GM12891 (cell line): Measurements from ENCODE around the gene PGAM2.

ENCODE experiments used
- PAX5 ChIP-seq: IDR thresholded peaks from 2 replicates; pipeline ENCODE4 v1.6.1; 2011; ENCODE audit warnings: low read length, moderate library complexity, mild to moderate bottlenecking; ENCODE audit not compliant: insufficient read depth, severe bottlenecking
- POLR2A ChIP-seq: IDR thresholded peaks from 2 replicates; pipeline ENCODE4 v1.6.1; 2011; ENCODE audit warnings: low read depth, low read length, control low read depth
- POLR2AphosphoS5 ChIP-seq: IDR thresholded peaks from 2 replicates; pipeline ENCODE4 v1.6.1; 2011; ENCODE audit warnings: low read depth, low read length, control low read depth
- TAF1 ChIP-seq: IDR thresholded peaks from 2 replicates; pipeline ENCODE4 v1.6.1; 2011; ENCODE audit warnings: low read depth, low read length, control low read depth

- no peak for TF ChIP-seq POLR2A
- TF ChIP-seq POLR2AphosphoS5, result no peak
- TF ChIP-seq TAF1, result no peak
- TF ChIP-seq PAX5, result no peak
These were observed 17.2 kb downstream of the PGAM2 start for GRCh38 chr7:44048031-44048795.
